ENCODE results near the gene RFX3.

The RFX3 gene

DNA sequence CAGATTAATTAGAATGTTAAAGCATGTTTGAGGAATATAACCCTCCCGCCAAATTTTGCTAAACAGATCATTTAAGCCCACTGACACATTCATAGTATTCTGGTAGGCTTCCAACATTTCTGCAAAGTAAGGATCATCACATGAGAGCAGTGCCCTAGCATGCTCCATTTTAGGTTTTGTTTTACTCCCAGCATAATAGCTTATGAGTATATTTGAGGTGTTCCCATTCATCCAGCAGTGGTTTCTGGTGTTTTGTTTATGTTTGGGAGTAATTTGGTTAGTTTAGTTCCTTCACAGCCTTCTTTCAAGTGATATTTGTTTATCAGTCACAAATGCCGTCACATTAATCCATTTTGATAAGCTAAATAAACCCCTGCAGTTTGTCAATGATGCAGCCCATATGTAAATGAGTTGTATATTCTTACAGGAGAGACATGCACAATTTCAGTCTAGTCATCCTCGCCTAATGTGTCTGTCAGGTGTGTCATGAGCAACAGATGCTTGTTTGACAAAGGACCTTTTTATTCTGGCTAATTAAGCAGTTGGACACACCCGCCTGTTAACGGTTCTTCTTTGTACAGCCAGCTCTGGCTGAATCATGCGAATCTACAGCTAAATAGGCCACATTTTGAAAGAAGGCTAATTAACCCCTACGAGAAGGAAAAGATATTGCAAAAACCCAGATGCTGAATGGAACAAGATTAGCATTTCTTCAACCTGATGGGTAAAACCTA lies 124.4 kb downstream of the RFX3 start:
- DNase-seq (ENCODE audit: extremely low spot score), result no peak
- TF ChIP-seq, protein P1, sequence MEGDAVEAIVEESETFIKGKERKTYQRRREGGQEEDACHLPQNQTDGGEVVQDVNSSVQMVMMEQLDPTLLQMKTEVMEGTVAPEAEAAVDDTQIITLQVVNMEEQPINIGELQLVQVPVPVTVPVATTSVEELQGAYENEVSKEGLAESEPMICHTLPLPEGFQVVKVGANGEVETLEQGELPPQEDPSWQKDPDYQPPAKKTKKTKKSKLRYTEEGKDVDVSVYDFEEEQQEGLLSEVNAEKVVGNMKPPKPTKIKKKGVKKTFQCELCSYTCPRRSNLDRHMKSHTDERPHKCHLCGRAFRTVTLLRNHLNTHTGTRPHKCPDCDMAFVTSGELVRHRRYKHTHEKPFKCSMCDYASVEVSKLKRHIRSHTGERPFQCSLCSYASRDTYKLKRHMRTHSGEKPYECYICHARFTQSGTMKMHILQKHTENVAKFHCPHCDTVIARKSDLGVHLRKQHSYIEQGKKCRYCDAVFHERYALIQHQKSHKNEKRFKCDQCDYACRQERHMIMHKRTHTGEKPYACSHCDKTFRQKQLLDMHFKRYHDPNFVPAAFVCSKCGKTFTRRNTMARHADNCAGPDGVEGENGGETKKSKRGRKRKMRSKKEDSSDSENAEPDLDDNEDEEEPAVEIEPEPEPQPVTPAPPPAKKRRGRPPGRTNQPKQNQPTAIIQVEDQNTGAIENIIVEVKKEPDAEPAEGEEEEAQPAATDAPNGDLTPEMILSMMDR (IDR thresholded peaks at IDR 0.05; ENCODE audit: control extremely low read depth, extremely low read depth, low read depth, missing control alignments), result no peak
- POLR2A ChIA-PET, result no interaction called here
- CTCF ChIA-PET, result interaction anchor here (0.8 to 1.9 kb wide), 4 partner anchors 11 to 77 kb away, joined by 3 to 6 read pairs (median 4); no protein-coding TSS in a partner anchor

DNA sequence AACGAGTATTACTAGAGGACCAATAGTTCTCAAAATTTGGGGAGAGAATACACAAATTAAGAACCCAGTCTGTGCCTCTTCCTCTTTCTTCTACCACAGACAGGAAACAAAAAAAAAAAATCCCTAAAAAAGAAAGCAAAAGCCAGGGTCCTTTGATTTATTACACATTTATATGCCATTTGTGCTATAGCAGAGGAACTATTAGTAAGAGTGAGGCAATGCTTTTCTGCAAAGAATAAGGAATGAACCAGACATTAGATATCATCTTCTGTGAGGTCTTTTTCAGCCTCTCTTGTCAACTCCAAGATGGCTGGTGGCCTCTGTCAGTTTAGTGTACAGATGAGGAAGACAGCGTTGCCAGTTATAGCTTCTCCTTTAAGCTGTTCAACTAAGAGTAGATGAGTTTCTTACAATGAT lies 127.6 kb downstream of the RFX3 start:
- ChIA-PET POLR2A (no interaction called here), CTCF (interaction anchor here (0.7 kb wide), 1 partner anchor 129 kb away, joined by 3 read pairs; no protein-coding TSS in a partner anchor)
- peak; percentile 19 for DNase-seq (ENCODE audit: extremely low spot score)
- TF ChIP-seq, protein P1 (IDR thresholded peaks at IDR 0.05; ENCODE audit: control extremely low read depth, extremely low read depth, low read depth, missing control alignments), result no peak

DNA sequence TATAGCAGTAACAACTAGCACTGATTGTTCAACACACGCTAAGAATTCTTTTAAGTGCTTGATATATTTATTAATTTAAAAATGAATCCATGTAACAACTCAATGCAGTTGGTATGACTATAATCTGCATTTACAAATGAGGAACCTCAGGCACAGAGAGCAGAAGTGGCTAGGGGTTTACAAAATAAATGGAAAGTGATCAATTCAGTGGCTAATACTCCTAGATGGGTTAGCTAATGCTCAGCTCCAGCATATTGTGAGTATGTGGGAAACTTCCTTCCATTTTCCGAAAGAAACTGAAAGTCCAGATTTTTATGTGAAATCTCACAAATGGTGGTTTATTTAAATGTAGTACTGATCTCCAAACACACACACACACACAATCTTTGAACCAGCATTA lies 128.0 kb downstream of the RFX3 start:
- no peak for DNase-seq (ENCODE audit: extremely low spot score)
- ChIA-PET POLR2A (no interaction called here), CTCF (no interaction called here)
- TF ChIP-seq, protein P1 (IDR thresholded peaks at IDR 0.05; ENCODE audit: control extremely low read depth, extremely low read depth, low read depth, missing control alignments), result no peak

DNA sequence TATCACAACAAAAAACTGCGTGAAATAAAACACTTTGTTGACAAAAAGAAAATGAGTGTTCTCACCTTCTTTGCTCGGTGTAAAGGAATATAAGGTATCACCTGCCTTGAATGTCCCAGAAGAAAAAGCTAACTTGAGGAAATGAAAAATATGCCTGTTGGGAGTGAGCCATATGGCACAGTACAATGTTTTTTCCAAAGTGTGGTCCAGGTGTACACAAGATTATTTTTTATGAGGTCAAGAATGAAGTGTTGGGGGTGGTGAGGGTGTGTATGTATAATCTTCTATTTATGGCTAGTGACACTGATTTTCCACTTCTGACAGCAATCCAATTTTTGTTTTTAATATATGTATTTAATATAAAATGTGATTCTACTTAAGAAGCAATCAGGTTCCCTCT lies 134.4 kb downstream of the RFX3 start:
- no peak for DNase-seq (ENCODE audit: extremely low spot score)
- TF ChIP-seq, protein P1 (IDR thresholded peaks at IDR 0.05; ENCODE audit: control extremely low read depth, extremely low read depth, low read depth, missing control alignments), result no peak
- CTCF ChIA-PET, result no interaction called here
- POLR2A ChIA-PET, result no interaction called here

DNA sequence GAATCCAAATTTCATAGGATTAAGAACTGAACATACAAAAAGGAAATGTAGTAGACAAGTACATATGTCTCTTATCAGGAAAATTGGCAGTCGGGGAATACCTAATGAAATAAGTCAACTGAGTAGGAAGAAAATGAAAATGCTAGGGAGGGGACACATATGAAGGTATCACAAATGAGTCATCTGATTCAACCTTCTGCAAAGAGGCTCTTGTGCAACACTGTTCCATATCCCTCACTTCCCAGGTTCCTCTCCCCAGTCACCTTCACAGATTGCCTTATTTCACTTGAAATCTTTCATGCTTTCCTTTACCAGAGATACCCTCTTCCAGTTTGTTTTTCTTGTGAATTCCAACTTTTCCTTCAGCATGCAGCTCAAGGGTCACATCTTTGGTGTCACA lies 139.0 kb downstream of the RFX3 start:
- no peak for DNase-seq (ENCODE audit: extremely low spot score)
- TF ChIP-seq, protein P1 (IDR thresholded peaks at IDR 0.05; ENCODE audit: control extremely low read depth, extremely low read depth, low read depth, missing control alignments), result no peak
- POLR2A ChIA-PET, result interaction anchor here (0.6 kb wide), 1 partner anchor 18 kb away, joined by 4 read pairs; no protein-coding TSS in a partner anchor
- CTCF ChIA-PET, result interaction anchor here (1.2 kb wide), 1 partner anchor 55 kb away, joined by 3 read pairs; no protein-coding TSS in a partner anchor

DNA sequence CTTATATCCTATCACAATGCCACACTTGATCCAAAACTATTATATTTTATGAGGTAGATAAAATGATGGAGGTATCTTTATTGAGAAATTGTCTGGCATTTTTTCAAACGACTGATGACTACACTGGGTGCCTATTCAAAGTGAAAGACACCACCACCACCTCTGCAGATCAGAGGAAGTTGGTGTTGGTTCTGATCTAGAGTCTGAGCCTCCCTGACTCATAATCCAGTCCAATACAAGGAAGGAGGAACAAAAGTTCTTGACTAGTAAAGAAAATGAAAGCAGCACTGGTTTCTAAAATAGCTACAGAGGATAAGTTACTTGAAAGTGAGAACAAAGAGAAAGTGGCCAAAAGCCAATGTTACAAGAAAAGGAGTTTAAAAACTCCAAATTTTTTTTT lies 139.9 kb downstream of the RFX3 start:
- TF ChIP-seq, protein P1 (IDR thresholded peaks at IDR 0.05; ENCODE audit: control extremely low read depth, extremely low read depth, low read depth, missing control alignments), result no peak
- CTCF ChIA-PET, result interaction anchor here (0.6 to 1.5 kb wide), 2 partner anchors 34 to 1075 kb away, joined by 3 read pairs; no protein-coding TSS in a partner anchor

More for the DNA sequence above, 139.9 kb downstream of the RFX3 start:
- peak; percentile 32 for DNase-seq (ENCODE audit: extremely low spot score)
- POLR2A ChIA-PET, result no interaction called here

Measured in GM10248 (cell line).